HG02798 (cell line): ENCODE data around the gene MARCHF10.
A peak's percentile ranks its signal among the peaks of the same experiment; 100 is the strongest.

Experiments used
- ATAC-seq: cut with Tn5 transposase; IDR thresholded peaks from one replicate; pipeline ENCODE4 v1.9.1; 2021; ENCODE audit warnings: mild to moderate bottlenecking; ENCODE audit not compliant: unreplicated experiment, poor library complexity

Gene MARCHF10

GRCh38 chr17:62722625-62723024, 85.5 kb downstream of the MARCHF10 start:
- ATAC-seq: no peak

GRCh38 chr17:62720126-62720850, 87.8 kb downstream of the MARCHF10 start:
- no peak for ATAC-seq

- no peak for ATAC-seq
These were observed 88.5 kb downstream of the MARCHF10 start for GRCh38 chr17:62719586-62719985.

- no peak for ATAC-seq
These were observed 89.7 kb downstream of the MARCHF10 start for GRCh38 chr17:62718429-62718828.

GRCh38 chr17:62717889-62718288, 90.2 kb downstream of the MARCHF10 start:
- no peak for ATAC-seq

GRCh38 chr17:62717589-62717855, 90.6 kb downstream of the MARCHF10 start:
- ATAC-seq: no peak

DNA sequence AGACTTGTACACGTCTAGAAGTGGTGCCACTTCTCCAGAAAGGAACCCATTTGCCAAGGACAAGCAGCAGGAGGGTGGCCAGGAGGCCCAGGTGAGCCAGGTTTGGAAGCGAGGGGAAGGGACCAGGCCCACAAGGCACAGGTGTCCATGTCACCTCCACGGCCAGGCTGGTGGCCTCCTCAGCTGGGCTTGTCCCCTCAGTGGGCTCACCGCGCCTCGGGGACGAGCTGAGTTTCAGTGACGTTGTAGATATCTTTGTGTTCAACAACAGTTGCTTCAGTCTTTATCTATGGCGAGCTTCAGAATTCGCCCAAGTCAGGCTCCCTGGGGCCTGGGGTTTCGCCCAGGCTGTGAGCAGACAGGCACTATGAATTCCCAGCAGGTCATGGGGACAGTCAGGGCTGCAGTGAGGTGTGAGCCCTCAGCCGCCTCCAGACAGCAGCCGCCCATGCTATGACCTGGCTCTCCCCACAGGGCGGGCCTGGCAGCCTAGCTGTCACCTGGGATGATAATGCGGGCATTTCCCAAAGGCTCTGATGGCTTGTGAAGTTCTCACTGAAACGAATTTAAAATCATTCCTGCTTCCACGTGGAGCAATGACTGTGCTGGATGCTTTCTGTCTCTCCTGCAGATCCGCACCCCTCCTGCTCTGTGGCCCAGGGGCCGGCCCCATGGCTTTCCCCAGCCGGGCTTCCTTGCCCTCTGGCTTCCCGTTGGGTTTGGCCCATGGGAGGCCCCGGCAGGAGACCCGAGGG, 91.1 kb downstream of the MARCHF10 start:
- ATAC-seq: no peak

GRCh38 chr17:62715882-62716390, 92.2 kb downstream of the MARCHF10 start:
- no peak for ATAC-seq

GRCh38 chr17:62714016-62714777, 93.9 kb downstream of the MARCHF10 start:
- no peak for ATAC-seq

GRCh38 chr17:62713086-62713881, 94.8 kb downstream of the MARCHF10 start:
- no peak for ATAC-seq

GRCh38 chr17:62712171-62712581, 95.9 kb downstream of the MARCHF10 start:
- no peak for ATAC-seq

GRCh38 chr17:62708587-62708986, 99.5 kb downstream of the MARCHF10 start:
- no peak for ATAC-seq

DNA sequence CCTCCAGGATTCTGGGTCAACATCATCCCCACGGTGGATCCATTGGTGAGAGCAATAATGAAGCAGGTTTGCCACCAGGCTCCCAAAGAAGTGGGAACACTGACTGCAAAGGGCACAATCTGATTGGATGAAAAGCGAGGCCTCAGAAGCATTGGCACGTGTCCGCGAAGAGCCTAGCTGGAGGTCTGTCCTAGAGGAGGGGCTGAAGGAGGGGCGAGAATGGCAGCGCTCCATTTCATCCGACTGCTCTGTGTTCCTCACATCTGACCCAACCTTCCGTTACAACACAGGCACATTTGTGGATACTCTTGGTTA, 100.7 kb downstream of the MARCHF10 start:
- no peak for ATAC-seq

DNA sequence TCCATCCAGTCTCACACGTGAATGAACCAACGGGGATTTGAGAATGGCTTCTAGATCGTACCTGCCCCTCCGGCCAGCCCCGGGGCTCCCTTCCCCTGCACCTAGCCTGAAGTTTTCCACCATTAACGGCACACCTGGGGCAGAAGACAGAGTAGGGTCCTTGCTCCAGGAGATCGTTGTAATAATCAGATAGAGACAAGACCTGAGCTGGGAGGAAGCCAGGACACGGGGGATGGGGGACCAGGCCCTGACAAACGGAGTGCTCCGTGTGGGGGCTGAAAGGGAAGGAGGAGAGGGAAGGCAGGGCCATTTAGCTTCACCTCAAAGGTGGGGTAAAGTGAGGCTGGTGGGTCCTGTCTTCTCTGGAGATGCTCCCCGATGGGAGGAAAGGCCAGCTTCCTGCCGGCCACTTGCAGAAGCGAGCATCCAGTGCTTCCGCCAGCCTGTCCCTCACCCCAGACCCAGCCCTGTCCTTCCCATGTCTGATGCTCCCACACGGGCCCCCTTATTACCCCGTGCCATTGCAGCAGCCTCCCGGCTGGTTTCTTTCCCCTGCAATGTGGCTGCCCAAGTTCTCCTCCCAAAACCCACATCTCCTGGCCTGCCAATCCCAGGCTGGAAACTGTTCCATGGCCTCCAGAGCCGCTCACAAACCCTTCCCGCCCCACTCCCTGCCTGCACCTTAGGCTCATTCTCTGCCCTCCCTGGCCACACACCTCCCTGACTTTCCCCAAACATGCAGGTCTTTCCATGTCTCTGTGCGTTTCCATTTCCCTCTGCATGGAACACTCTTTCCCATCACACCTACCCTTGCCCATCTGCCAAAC, 101.3 kb downstream of the MARCHF10 start:
- no peak for ATAC-seq

GRCh38 chr17:62705778-62706597, 102.1 kb downstream of the MARCHF10 start:
- no peak for ATAC-seq

DNA sequence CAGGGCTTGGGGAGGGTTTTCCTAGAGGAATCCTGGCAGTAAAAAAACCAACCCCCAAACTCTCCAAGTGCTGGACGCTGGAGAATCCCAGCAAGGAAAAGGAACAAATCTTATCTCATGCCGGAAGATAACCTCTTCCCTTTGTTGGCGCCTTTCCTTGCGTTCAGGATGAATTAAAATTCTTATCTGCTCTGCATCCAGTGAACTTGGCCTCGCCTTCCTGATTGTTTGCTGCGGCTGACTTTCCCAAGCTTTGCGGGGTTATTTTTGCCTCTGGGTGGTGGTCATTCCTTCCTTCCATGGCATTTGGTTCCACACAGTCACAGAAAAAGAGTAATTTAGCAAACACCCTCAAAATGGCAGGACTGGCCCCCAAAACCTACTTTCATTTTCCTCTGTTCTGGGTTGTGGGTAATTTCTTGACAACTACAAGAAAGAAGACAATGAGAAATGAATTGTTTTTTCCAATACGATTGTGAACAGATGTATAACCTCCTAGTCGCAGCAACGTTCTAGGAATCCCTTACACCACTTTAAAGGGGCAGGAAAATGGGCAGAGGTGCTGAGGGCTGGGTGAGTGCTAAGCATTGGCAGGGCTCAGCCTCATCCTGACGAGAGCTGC, 102.8 kb downstream of the MARCHF10 start:
- ATAC-seq: no peak

- no peak for ATAC-seq
These were observed 103.6 kb downstream of the MARCHF10 start for GRCh38 chr17:62704381-62704971.

DNA sequence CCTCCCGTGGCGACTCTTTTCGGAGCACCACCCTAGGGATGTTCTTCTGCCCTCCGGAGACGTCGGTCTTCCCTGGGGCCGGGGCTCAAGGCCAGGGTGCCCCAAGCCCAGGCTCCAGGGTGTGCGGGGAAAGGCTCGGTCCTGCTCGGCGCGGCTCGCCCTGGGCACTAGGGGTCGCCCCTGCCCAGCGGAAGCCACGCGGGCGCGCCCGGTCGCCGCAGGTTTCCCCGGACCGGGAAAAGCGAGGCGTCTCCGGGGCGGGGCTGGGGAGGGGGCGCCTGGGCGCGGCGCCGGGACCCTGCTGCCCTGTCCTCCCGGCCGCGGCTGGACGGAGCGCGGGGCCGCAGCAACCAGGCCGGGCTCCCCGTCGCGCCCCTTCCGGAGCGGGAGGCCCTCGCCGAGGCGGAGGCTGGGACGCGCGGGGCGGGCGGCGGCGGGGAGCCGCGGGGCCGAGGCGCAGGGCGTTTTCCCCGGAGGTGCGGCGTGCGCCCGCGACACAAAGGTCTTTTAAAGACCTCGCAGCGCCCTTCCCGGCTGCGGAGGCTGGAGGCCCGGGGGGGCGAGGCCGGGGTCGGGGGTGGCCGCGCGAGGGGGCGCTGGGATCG, 104.2 kb downstream of the MARCHF10 start:
- peak; percentile 87 for ATAC-seq
